T-helper 1 cell treated with Interleukin-12 subunit alpha and Interleukin-12 subunit beta and Interleukin-4 antibody, amounts not matched to agents 30 μg/mL and 1 μg/mL, for 36 hours (primary cell): ENCODE measurements around the gene TLCD4.

ENCODE experiments used
- H3K27ac Mint-ChIP-seq: one replicate; pipeline ENCODE4 v1.8.0; 2021; ENCODE audit warnings: mild to moderate bottlenecking, mixed read lengths
- H3K27me3 Mint-ChIP-seq: one replicate; pipeline ENCODE4 v1.8.0; 2021; ENCODE audit warnings: low read depth, mixed read lengths
- H3K36me3 Mint-ChIP-seq: one replicate; pipeline ENCODE4 v1.8.0; 2021; ENCODE audit warnings: low read depth, mixed read lengths
- H3K4me1 Mint-ChIP-seq: one replicate; pipeline ENCODE4 v1.8.0; 2021; ENCODE audit warnings: low read depth, mixed read lengths
- H3K4me3 Mint-ChIP-seq: one replicate; pipeline ENCODE4 v1.8.0; 2021; ENCODE audit warnings: mild to moderate bottlenecking, moderate library complexity, mixed read lengths
- H3K9me3 Mint-ChIP-seq: one replicate; pipeline ENCODE4 v1.8.0; 2021; ENCODE audit warnings: mixed read lengths

The TLCD4 gene

DNA sequence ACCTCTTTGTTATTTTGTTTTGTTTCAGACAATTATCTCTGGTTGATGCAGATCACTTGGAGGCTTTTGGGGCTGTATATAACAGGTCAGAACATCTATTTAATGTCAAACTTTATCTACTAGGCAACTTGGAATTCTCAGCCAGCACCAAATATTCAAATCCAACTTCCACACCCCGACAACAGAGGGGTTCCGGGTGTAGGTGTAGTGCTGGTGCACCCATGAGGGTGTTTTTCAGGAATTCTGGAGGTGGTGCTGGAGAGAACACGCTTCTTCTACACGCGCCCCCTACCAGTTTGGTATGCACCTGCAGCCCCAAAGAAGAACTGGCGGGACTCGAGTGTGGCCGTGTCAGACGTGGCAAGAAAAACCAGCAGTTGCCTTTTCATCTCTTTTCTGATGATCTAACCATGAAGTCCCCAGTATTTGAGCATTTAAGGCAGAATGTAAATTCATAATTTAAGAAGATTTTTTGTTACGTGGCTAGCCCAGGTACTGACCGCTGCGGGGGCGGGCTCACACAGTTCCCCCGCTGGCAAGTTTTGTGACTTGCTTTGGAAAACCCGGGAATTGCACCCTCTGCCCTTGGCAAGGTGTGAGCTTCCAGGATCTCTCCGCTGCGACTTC is 462 bp upstream of the TLCD4 start:
- Mint-ChIP-seq H3K9me3 (no peaks in the 10 kb centered on the region), H3K27ac (no peak overlapping the region), H3K27me3 (peaks cover 61% of the 10 kb centered on the region), H3K36me3 (no peaks in the 10 kb centered on the region), H3K4me3 (peak overlapping the region; percentile 82), H3K4me1 (peaks cover 6% of the 10 kb centered on the region)

DNA sequence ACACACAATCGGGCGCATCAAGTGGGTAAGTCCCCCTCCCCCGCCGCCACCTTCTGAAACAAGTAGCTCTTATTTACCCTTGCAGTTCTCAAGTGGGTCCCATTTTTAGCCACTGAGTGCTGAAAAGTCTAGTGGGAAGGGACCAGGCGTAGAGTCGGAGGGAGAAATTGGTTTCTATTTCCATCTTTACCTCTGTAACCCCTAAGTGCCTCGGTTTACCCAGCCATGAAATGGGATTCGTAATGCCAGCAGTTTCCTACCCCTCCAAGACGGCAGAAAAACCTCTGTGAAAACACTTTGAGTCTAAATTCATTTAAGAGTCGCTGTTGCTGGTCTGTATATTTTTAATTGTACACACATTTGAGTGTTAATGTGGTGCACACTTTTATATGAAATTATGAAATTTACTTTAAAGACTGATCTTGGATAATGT is 928 bp downstream of the TLCD4 start:
- peaks cover 60% of the 10 kb centered on the region for H3K27me3 Mint-ChIP-seq
- H3K4me1 Mint-ChIP-seq = peaks cover 6% of the 10 kb centered on the region
- H3K36me3 Mint-ChIP-seq = no peaks in the 10 kb centered on the region
- no peak overlapping the region for H3K27ac Mint-ChIP-seq
- no peaks in the 10 kb centered on the region for H3K9me3 Mint-ChIP-seq
- peak overlapping the region; percentile 70 for H3K4me3 Mint-ChIP-seq

DNA sequence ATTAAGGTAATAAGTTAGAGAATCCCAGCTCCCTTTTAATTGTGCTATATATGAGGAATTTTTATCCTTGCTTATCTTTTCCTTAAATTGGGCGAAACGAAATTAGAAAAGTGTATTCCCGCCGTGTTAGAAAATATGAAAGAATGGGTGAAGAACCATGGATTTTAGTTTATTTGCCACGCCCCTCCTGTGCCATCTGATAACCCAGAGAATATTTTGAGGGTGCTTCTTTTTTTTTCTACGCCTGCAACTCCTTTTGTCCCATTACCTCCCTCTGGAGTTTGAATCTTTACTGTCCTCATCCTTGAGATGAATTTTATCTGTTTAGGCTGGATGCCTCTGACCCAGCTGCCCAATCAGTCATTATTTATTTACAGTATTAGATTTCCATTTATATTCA is 1.6 kb downstream of the TLCD4 start:
- no peaks in the 10 kb centered on the region for H3K36me3 Mint-ChIP-seq
- no peaks in the 10 kb centered on the region for H3K9me3 Mint-ChIP-seq
- H3K27me3 Mint-ChIP-seq = peaks cover 55% of the 10 kb centered on the region
- H3K4me1 Mint-ChIP-seq = peaks cover 6% of the 10 kb centered on the region
- no peak overlapping the region for H3K27ac Mint-ChIP-seq
- no peak overlapping the region for H3K4me3 Mint-ChIP-seq

DNA sequence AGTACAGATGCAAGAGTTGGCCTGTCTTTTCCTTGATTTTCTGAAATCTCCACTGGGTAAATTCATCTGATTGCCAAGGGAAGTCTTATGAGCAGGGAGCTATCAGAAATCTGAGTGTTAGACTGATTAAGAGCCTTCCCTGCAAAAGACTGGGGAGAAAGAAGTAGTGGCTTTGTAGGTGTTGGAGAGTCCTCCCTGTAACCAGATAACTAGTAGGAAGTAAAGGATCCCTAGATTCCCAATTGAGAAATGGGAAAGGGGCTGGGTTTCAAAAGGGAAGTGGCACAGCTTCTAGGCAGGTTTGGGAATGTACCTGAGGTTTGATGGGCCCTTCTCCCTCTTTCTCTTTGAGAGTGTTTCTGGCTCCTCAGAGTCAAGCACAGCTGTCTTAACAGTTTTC is 2.1 kb downstream of the TLCD4 start:
- Mint-ChIP-seq H3K4me1 (peaks cover 6% of the 10 kb centered on the region), H3K4me3 (no peak overlapping the region), H3K9me3 (no peaks in the 10 kb centered on the region), H3K27me3 (peaks cover 55% of the 10 kb centered on the region), H3K27ac (no peak overlapping the region), H3K36me3 (no peaks in the 10 kb centered on the region)

DNA sequence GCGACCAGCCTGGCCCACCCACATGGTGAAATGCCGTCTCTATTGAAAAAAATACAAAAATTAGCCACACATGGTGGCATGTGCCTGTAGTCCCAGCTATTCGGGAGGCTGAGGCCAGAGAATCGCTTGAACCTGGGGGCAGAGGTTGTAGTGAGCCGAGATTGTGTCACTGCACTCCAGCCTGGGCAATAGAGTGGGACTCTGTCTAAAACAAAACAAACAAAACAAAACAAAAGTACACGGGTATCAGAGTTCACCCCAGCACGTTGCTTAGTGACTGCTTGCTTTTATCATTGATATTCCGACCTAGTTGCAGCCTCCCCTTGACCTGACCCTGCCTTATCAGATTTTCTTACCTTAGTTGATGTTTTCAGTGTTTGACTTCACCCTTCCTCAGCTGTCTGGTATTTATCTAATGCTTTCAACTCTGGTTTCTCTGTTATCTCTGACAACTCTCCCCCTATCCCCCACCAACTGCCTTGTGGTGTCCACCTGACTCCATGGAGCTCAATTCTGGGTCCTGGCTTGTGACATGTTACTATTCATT is 5.1 kb downstream of the TLCD4 start:
- Mint-ChIP-seq H3K27ac (no peak overlapping the region), H3K27me3 (peaks cover 38% of the 10 kb centered on the region), H3K9me3 (no peaks in the 10 kb centered on the region), H3K36me3 (no peaks in the 10 kb centered on the region), H3K4me1 (no peaks in the 10 kb centered on the region), H3K4me3 (no peak overlapping the region)

DNA sequence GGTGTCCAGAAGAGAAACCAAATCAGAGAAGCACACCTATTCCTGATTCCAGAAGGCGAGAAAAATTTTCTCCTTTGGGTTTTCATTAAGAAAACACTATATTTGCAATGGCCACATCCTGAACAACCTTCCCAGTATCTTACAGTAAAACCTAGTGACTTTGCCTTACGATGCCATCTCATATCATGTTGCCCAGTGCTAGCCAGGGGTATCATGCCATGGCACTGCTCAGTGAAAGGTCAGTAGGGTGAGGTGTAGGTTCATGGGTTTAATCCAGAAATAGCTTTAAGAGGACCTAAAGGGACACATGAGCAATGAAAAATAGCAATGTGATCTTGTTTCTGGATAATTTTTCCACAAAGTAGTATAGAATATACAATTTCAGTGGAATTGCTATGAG is 7.2 kb downstream of the TLCD4 start:
- H3K9me3 Mint-ChIP-seq = no peaks in the 10 kb centered on the region
- H3K27ac Mint-ChIP-seq = no peak overlapping the region
- no peaks in the 10 kb centered on the region for H3K36me3 Mint-ChIP-seq
- H3K27me3 Mint-ChIP-seq = peaks cover 25% of the 10 kb centered on the region
- H3K4me1 Mint-ChIP-seq = no peaks in the 10 kb centered on the region
- no peak overlapping the region for H3K4me3 Mint-ChIP-seq

DNA sequence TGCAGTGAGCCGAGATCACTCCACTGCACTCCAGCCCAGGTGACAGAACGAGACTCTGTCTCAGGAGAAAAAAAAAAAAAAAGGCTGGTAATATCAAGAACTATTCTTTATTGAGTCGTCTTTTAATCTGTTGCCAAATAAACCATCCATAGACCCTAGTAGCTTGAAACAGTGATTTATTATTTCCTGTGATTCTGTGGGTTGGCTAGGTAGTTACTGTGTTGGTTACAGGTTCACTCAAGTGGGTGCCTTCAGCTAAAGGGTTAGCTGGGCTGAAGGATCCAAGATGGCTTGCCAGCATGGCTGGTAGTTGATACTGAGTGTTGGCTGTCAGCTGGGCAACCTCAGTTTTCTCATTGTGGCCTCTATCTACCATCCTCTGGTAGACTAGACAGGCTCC is 9.2 kb downstream of the TLCD4 start:
- H3K27ac Mint-ChIP-seq = no peak overlapping the region
- H3K9me3 Mint-ChIP-seq = no peaks in the 10 kb centered on the region
- no peaks in the 10 kb centered on the region for H3K4me1 Mint-ChIP-seq
- H3K27me3 Mint-ChIP-seq = peaks cover 8% of the 10 kb centered on the region
- H3K36me3 Mint-ChIP-seq = no peaks in the 10 kb centered on the region
- no peak overlapping the region for H3K4me3 Mint-ChIP-seq

DNA sequence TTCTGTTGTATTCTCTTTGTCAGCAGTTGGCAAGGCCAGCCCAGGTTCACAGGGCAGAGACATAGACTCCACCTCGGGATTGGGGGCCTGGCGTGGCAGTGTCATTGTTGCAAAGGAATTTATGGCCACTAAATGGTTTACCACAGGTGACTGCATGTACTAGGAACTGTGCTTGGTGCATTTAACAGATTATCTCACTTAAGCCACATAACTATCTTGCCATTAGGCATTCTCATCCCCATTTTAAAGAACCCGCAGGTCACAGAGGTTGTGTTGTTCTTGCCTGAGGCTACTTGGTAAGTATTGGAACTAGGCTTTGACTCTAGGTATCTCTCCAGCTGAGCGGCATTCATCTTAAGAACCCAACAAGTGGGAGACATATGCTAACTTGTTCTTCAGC is 9.7 kb downstream of the TLCD4 start:
- H3K4me1 Mint-ChIP-seq = no peaks in the 10 kb centered on the region
- no peak overlapping the region for H3K4me3 Mint-ChIP-seq
- H3K27ac Mint-ChIP-seq = no peak overlapping the region
- peaks cover 8% of the 10 kb centered on the region for H3K27me3 Mint-ChIP-seq
- H3K9me3 Mint-ChIP-seq = no peaks in the 10 kb centered on the region
- H3K36me3 Mint-ChIP-seq = no peaks in the 10 kb centered on the region

DNA sequence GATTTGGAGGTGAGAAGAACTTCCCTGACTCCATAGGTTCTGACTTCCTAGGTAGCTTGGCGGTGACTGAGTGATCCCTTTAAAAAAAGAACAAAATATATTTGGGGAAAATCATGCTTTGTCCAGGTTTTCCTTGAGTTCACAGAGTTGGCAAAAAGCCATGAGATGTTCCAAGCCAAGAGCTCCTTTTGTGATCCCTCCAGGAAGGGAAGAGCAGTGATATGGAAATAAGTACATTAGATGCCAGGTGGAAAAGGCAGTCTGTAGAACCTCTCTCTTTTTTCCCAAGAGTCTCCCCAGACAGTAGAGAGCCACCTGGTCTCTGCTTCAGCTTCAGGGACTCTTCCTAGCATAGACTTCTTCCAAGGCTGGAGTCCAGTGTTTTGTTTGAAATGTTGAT is 10.2 kb downstream of the TLCD4 start:
- Mint-ChIP-seq H3K27ac (no peak overlapping the region), H3K4me1 (no peaks in the 10 kb centered on the region), H3K27me3 (peaks cover 6% of the 10 kb centered on the region)

DNA sequence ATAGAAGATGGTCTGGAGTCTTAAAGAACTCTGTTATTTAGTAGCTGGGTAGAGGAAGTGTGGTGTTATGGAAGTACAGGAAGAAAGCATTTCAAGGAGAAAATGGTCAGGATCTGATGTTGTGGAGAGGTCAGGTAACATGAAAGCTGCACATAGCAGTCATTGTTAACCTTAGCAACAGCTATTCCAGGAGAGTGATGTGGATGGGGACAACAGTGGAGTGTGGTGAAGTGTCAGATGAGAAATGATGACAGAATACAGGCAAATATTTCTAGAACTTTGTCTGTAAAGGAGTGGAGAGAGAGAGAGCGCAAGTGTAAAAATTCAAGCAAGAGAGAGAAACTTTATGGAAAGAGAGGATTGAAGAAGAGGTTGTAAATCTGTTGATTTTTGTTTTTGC is 15.6 kb downstream of the TLCD4 start:
- Mint-ChIP-seq H3K4me1 (no peaks in the 10 kb centered on the region), H3K27ac (no peak overlapping the region), H3K27me3 (peaks cover 8% of the 10 kb centered on the region)

More for the DNA sequence above, 10.2 kb downstream of the TLCD4 start:
- no peaks in the 10 kb centered on the region for H3K9me3 Mint-ChIP-seq
- H3K36me3 Mint-ChIP-seq = no peaks in the 10 kb centered on the region
- H3K4me3 Mint-ChIP-seq = no peak overlapping the region

DNA sequence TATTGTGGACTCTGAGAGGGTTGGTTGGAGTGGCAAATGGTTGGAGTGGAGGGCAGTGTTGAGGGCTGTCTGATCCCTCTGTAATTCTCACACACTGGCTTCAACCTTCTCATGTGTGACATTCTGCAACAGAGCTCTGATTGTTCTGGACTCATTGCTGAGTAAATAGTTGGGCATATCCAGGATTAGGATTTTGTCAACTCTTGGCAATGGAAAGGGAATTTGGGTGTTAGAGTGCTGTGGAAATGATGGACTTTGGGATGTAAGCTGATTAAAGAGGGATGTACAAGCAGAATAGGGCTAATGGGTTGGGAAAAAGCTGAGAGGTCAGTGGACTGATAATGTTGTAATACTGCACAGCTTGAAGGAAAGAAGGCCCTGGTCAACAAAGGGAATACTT is 16.5 kb downstream of the TLCD4 start:
- H3K27ac Mint-ChIP-seq = no peak overlapping the region
- H3K4me1 Mint-ChIP-seq = no peaks in the 10 kb centered on the region
- H3K4me3 Mint-ChIP-seq = no peak overlapping the region
- H3K27me3 Mint-ChIP-seq = peaks cover 6% of the 10 kb centered on the region
- no peaks in the 10 kb centered on the region for H3K9me3 Mint-ChIP-seq
- H3K36me3 Mint-ChIP-seq = no peaks in the 10 kb centered on the region

More for the DNA sequence above, 15.6 kb downstream of the TLCD4 start:
- Mint-ChIP-seq H3K4me3 (no peak overlapping the region), H3K9me3 (no peaks in the 10 kb centered on the region), H3K36me3 (no peaks in the 10 kb centered on the region)

DNA sequence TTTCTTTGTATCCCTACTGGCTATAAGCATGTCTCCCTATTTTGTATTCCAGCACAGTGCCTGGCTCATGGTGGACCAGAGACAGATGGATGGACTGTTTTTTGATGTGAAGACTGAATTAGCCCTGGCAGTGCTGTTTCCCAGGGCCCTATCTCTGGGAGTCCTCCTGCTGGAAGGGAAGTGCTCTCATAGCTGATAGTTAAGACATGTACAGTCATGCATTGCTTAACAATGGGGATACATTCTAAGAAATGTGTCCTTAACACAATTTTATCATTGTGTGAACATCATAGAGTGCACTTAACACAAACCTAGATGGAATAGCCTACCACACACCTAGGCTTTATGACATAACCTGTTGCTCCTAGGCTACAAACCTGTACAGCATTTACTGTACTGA is 21.1 kb downstream of the TLCD4 start:
- no peaks in the 10 kb centered on the region for H3K4me1 Mint-ChIP-seq

DNA sequence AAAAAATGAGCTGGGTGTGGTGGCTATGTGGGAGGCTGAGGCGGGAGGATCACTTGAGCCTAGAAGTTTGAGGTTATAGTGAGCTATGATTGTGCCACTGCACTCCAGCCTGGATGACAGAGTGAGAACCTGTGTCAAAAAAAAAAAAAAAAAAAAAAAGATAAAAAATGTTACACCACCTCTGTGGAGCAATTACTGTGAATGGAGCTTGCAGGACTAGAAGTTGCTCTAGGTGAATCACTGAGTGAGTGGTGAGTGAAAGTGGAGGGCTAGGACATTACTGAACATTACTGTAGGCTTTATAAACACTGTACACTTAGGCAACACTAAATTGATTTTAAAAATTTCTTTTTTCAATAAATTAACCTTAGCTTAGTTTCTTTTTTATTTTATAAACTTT is 21.9 kb downstream of the TLCD4 start:
- Mint-ChIP-seq H3K36me3 (no peaks in the 10 kb centered on the region), H3K27ac (no peak overlapping the region), H3K4me3 (no peak overlapping the region), H3K4me1 (no peaks in the 10 kb centered on the region), H3K27me3 (peaks cover 5% of the 10 kb centered on the region), H3K9me3 (no peaks in the 10 kb centered on the region)

More for the DNA sequence above, 21.1 kb downstream of the TLCD4 start:
- H3K4me3 Mint-ChIP-seq = no peak overlapping the region
- H3K27ac Mint-ChIP-seq = no peak overlapping the region
- peaks cover 5% of the 10 kb centered on the region for H3K27me3 Mint-ChIP-seq
- no peaks in the 10 kb centered on the region for H3K36me3 Mint-ChIP-seq
- H3K9me3 Mint-ChIP-seq = no peaks in the 10 kb centered on the region

DNA sequence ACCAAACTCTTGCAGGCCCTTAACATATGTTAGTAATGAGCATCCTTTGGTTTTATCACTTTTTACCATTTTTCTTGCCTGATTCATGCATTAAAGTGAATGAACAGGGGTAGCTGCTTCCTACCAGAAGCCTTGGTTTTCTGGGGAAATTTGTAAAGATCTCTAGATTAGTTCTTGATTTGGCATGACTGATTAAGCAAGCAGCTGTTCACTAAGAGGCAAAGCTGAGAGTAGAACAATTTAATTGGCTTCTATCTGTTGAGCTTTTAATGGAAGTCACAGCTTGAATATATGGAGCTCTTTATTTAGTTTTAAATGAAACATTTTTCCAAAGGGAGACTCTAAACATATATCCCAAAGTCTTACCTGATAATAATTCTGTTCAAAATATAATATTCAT is 23.6 kb downstream of the TLCD4 start:
- H3K4me1 Mint-ChIP-seq = no peaks in the 10 kb centered on the region
- H3K27ac Mint-ChIP-seq = no peak overlapping the region
- peaks cover 5% of the 10 kb centered on the region for H3K27me3 Mint-ChIP-seq
- H3K36me3 Mint-ChIP-seq = no peaks in the 10 kb centered on the region
- no peaks in the 10 kb centered on the region for H3K9me3 Mint-ChIP-seq
- no peak overlapping the region for H3K4me3 Mint-ChIP-seq

DNA sequence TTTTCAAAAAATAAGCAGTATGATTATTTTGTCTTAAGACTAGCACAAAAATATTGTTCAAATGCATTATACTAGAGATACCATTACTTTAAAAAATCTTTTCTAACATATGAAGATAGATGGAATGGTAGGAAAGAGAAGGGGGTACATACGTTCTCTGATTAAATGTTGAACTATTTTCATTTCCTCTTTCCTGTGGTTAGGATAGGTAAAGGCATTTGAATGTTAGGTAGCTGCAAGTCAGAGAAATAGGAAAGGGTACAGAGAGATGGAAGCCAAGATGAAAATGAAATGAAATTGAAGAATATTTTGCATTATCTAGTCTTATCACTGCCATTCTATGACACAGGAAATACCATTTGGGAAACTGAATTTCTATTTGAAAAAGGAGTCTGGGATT is 28.3 kb downstream of the TLCD4 start:
- no peaks in the 10 kb centered on the region for H3K27me3 Mint-ChIP-seq
- H3K27ac Mint-ChIP-seq = no peak overlapping the region
- no peaks in the 10 kb centered on the region for H3K9me3 Mint-ChIP-seq
- H3K4me1 Mint-ChIP-seq = no peaks in the 10 kb centered on the region
- no peaks in the 10 kb centered on the region for H3K36me3 Mint-ChIP-seq
- H3K4me3 Mint-ChIP-seq = no peak overlapping the region

DNA sequence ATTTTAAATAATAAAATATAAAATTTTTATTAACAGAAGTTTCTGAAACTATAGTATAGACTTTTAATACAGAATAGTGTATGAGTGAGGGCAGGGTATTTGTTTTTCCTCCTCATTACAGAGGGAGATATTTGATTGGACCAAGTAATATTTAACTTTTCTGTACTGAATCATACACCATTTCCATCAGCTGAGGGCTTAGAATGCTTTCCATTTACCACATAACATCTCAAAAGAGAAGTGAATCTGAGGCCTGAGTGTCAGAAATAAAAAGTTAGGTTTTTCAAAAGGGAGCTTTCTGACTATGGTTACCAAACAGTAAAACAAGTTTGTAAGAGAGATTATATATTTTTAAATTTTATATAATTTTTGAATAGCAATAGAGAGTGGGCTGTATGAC is 29.5 kb downstream of the TLCD4 start:
- Mint-ChIP-seq H3K4me3 (no peak overlapping the region), H3K4me1 (no peaks in the 10 kb centered on the region), H3K36me3 (no peaks in the 10 kb centered on the region), H3K27ac (no peak overlapping the region), H3K9me3 (no peaks in the 10 kb centered on the region), H3K27me3 (no peaks in the 10 kb centered on the region)
